ENCODE data around the gene NFATC1.

GRCh38 chr18:79461627-79462026, 65.9 kb downstream of the NFATC1 start:
- no peak for TF ChIP-seq CTCF (IDR thresholded peaks at IDR 0.05)
- no peak for TF ChIP-seq POLR2AphosphoS5 (IDR thresholded peaks at IDR 0.05)
- TF ChIP-seq POLR2A (IDR thresholded peaks at IDR 0.05) = no peak
